ENCODE data around the gene MROH8. TPM values are rescaled to one million over a fixed set of nuclear protein-coding genes. Genes with fewer than 3 reads are reported as not detected.

The MROH8 gene
- total and polyA plus RNA-seq, 2 of the 13 experiments (the other 11 are each of a cell fraction or from before 2014, with no cell fraction given): 2.6 to 5.5 TPM

DNA sequence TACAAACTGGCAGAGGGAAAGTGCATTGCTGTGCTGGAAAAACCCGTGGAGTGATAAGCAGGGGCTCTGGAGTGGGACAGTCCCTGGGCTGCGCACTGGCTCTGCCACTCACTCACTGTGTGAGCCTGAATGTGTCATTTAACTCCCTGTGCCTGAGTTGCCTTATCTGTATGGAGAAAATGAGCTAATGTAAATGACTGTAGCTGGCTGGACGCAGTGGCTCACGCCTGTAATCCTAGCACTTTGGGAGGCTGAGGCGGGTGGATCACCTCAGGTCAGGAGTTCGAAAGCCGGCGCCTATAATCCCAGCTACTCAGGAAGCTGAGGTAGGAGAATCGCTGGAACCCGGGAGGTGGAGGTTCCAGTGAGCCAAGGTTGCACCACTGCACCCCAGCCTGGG, 18.7 kb downstream of the MROH8 start (continued):
- TF ChIP-seq, protein P1, sequence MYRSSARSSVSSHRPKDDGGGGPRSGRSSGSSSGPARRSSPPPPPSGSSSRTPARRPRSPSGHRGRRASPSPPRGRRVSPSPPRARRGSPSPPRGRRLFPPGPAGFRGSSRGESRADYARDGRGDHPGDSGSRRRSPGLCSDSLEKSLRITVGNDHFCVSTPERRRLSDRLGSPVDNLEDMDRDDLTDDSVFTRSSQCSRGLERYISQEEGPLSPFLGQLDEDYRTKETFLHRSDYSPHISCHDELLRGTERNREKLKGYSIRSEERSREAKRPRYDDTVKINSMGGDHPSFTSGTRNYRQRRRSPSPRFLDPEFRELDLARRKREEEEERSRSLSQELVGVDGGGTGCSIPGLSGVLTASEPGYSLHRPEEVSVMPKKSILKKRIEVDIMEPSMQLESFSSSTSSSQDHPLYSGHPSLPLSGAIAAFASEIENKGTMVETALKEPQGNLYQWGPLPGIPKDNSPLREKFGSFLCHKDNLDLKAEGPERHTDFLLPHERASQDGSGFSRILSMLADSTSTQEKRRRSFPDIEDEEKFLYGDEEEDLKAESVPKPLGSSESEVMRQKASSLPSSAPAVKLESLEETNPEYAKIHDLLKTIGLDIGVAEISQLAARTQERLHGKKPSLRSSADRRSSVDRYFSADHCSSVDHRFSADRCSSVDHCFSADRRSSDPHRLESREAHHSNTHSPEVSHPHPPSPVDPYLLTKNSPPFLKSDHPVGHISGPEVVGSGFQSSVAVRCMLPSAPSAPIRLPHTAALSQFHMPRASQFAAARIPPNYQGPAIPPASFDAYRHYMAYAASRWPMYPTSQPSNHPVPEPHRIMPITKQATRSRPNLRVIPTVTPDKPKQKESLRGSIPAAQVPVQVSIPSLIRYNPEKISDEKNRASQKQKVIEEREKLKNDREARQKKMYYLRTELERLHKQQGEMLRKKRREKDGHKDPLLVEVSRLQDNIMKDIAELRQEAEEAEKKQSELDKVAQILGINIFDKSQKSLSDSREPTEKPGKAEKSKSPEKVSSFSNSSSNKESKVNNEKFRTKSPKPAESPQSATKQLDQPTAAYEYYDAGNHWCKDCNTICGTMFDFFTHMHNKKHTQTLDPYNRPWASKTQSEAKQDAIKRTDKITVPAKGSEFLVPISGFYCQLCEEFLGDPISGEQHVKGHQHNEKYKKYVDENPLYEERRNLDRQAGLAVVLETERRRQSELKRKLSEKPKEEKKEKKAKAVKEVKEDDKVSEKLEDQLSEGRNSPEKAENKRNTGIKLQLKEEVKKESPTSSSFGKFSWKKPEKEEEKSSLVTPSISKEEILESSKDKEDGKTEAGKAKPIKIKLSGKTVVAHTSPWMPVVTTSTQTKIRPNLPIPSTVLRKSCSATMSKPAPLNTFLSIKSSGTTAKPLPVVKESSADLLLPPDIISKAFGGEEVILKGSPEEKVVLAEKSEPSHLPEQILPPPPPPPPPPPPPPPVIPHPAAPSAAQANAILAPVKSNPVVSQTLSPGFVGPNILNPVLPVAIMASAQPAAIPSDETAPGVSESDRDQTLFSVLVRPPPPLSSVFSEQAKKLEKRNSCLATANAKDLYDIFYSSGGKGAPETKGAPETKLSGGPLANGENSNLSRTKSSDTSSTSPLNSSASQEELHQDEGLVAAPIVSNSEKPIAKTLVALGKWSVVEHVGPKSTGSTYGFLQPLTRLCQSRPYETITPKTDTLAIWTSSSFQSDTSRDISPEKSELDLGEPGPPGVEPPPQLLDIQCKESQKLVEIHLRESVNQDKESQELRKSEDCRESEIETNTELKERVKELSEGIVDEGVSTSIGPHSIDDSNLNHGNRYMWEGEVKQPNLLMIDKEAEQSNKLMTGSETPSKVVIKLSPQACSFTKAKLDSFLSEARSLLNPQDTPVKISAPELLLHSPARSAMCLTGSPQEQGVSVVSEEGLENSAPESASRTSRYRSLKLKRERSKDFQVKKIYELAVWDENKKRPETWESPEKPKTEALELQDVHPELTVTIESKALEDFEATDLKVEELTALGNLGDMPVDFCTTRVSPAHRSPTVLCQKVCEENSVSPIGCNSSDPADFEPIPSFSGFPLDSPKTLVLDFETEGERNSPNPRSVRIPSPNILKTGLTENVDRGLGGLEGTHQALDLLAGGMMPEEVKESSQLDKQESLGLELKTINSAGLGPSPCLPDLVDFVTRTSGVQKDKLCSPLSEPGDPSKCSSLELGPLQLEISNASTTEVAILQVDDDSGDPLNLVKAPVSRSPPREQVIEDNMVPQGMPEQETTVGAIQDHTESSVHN (CRISPR knock-in tag; IDR thresholded peaks at IDR 0.05): no peak

DNA sequence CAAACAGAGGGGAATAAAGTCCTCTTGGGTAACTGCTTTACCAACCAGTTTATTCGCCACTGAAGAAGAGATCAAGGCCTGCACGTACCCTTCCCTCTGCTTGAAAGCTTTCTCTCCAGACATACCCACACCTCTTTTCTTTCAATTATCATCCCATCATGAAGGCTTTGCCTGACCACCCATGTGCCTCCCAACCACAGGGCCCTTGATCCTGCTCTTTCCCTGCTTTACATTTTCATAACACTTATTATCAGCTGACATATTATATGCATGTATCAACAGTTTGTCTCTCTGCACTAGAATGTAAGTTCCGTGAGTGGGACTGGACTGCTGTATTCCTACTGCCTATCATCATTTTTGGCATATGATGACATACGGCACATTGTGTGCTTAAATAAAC, 21.1 kb downstream of the MROH8 start:
- intact Hi-C loops (cut with micrococcal nuclease; ENCODE audit: unreplicated experiment) (no loop called here), in situ Hi-C loops (cut with HindIII; ENCODE audit: extremely low pct_ligation_motif_present, low pct_unique_long_range_greater_than_20kb) (no loop called here)
- H3K36me3 ChIP-seq (replicated peaks in 1 of 2; ENCODE audit: control insufficient read depth in 1 of 2, insufficient read depth in 2 of 2, low read length in 2 of 2): no peaks in the 10 kb centered on the region
- no peak overlapping the region for H3K9ac ChIP-seq (ENCODE audit: insufficient read depth, low read depth, low read length)
- H4K20me1 ChIP-seq (ENCODE audit: insufficient read depth, low read length): no peaks in the 10 kb centered on the region
- DNase-seq (ENCODE audit: low spot score) (no peak), ATAC-seq (no peak), FAIRE-seq (no peak)
- no TSS peak for BruUV-seq (replicated peaks)
- peaks cover 14% of the 10 kb centered on the region for H3K4me1 ChIP-seq (ENCODE audit: insufficient read depth, low read length)
- no peak overlapping the region for H3K4me3 ChIP-seq (replicated peaks in 1 of 3; ENCODE audit: insufficient read depth in 1 of 3, low read depth in 2 of 3, low read length in 3 of 3)
- no peak overlapping the region for H2AFZ ChIP-seq (ENCODE audit: low read length)
- no peaks in the 10 kb centered on the region for H3K9me3 ChIP-seq (ENCODE audit: low read length)
- CTCF ChIA-PET (ENCODE audit: low intra/inter-chr PET ratio, low total read pairs): no interaction called here
- H3K79me2 ChIP-seq (ENCODE audit: insufficient read depth, low read length): no peaks in the 10 kb centered on the region
- no peak overlapping the region for H3K27ac ChIP-seq (ENCODE audit: extremely low read length, insufficient read depth, low read length)
- POLR2A ChIA-PET: interaction anchor here (0.6 to 1.2 kb wide), 3 partner anchors 10 to 26 kb away, joined by 3 to 4 read pairs (median 3); partner anchors contain the start of genes MROH8 and RPN2
- WGBS (ENCODE audit: low lambda C conversion rate): 90% methylated on average over 4 of the region's 4 CpGs
- H3K4me2 ChIP-seq (ENCODE audit: low read depth, low read length): no peak overlapping the region
- H3K27me3 ChIP-seq (ENCODE audit: control insufficient read depth in 1 of 2, insufficient read depth in 2 of 2, low read length in 2 of 2): no peaks in the 10 kb centered on the region
- TF ChIP-seq ATF7-NPFF (CRISPR knock-in tag; IDR thresholded peaks at IDR 0.05; ENCODE audit: low read depth) (no peak), MYC (CRISPR knock-in tag; IDR thresholded peaks at IDR 0.05; ENCODE audit: borderline replicate concordance) (no peak), ZSCAN22 (CRISPR knock-in tag; IDR thresholded peaks at IDR 0.05) (no peak), WIZ (CRISPR knock-in tag; IDR thresholded peaks at IDR 0.05) (no peak), RFXANK (CRISPR knock-in tag; IDR thresholded peaks at IDR 0.05) (no peak), ZNF562 (CRISPR knock-in tag; IDR thresholded peaks at IDR 0.05; ENCODE audit: borderline replicate concordance) (no peak), ZFP37 (CRISPR knock-in tag; IDR thresholded peaks at IDR 0.05; ENCODE audit: borderline replicate concordance) (no peak), ZNF589 (CRISPR knock-in tag; conservative IDR thresholded peaks at IDR 0.05) (no peak), ZNF101 (CRISPR knock-in tag; IDR thresholded peaks at IDR 0.05; ENCODE audit: borderline replicate concordance, low read depth) (no peak), NCOA1 (CRISPR knock-in tag; IDR thresholded peaks at IDR 0.05) (no peak), ZSCAN30 (CRISPR knock-in tag; IDR thresholded peaks at IDR 0.05) (no peak)
- TF ChIP-seq, protein P2, sequence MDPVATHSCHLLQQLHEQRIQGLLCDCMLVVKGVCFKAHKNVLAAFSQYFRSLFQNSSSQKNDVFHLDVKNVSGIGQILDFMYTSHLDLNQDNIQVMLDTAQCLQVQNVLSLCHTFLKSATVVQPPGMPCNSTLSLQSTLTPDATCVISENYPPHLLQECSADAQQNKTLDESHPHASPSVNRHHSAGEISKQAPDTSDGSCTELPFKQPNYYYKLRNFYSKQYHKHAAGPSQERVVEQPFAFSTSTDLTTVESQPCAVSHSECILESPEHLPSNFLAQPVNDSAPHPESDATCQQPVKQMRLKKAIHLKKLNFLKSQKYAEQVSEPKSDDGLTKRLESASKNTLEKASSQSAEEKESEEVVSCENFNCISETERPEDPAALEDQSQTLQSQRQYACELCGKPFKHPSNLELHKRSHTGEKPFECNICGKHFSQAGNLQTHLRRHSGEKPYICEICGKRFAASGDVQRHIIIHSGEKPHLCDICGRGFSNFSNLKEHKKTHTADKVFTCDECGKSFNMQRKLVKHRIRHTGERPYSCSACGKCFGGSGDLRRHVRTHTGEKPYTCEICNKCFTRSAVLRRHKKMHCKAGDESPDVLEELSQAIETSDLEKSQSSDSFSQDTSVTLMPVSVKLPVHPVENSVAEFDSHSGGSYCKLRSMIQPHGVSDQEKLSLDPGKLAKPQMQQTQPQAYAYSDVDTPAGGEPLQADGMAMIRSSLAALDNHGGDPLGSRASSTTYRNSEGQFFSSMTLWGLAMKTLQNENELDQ (CRISPR knock-in tag; IDR thresholded peaks at IDR 0.05; ENCODE audit: borderline replicate concordance): no peak

All from HepG2 (cell line).